Upper lobe of left lung (tissue), 4 donors: ENCODE data around the gene MAFF.

ENCODE experiments used
- CTCF ChIP-seq, 6 experiments: fragments of 450-650 bp in 4 of 6; fragments of 200-600 bp in 2 of 6; sonication (generic) in 2 of 6; IDR thresholded peaks; one replicate each; pipeline ENCODE4 v1.5.1; 2016 to 2019; ENCODE audit warnings: antibody characterized with exemption in 6 of 6
- EP300 ChIP-seq, 4 donors: sonication (generic); formaldehyde crosslinking; IDR thresholded peaks; one replicate each; pipeline ENCODE4 v1.5.1; 2017; ENCODE audit warnings: antibody characterized with exemption in 4 of 4, control low read depth in 2 of 4
- POLR2A ChIP-seq, 4 donors: fragments of 450-650 bp; IDR thresholded peaks; one replicate each; pipeline ENCODE4 v1.5.1; 2016 to 2017; ENCODE audit warnings: antibody characterized with exemption in 4 of 4, mild to moderate bottlenecking in 2 of 4
- POLR2AphosphoS5 ChIP-seq, 2 donors: sonication (generic); formaldehyde crosslinking; IDR thresholded peaks; one replicate each; pipeline ENCODE4 v1.5.1; 2017; ENCODE audit warnings: antibody characterized with exemption in 2 of 2

GRCh38 chr22:38215156-38216038 lies 13.6 kb downstream of the MAFF start:
- TF ChIP-seq CTCF (IDR thresholded peaks at IDR 0.05): no peak
- no peak for TF ChIP-seq POLR2A (IDR thresholded peaks at IDR 0.05)
- no peak for TF ChIP-seq POLR2AphosphoS5 (IDR thresholded peaks at IDR 0.05)
- TF ChIP-seq EP300 (IDR thresholded peaks at IDR 0.05): no peak
